Measurements from ENCODE around the gene TBC1D22A.

Gene TBC1D22A

GRCh38 chr22:47206164-47206563 lies 443.7 kb downstream of the TBC1D22A start:
- Histone ChIP-seq H3K9me3 (ENCODE audit: control insufficient read depth in 2 of 2, low read length in 2 of 2) (no peaks in the 10 kb centered on the region), H3K4me3 (ENCODE audit: low read length in 2 of 2) (no peak overlapping the region), H3K4me1 (ENCODE audit: control insufficient read depth, insufficient read depth, low read length) (no peaks in the 10 kb centered on the region), H3K27ac (ENCODE audit: low read length) (no peak overlapping the region), H3K36me3 (ENCODE audit: control insufficient read depth in 2 of 2, insufficient read depth in 2 of 2, low read length in 2 of 2) (no peaks in the 10 kb centered on the region), H3K27me3 (ENCODE audit: control insufficient read depth in 1 of 2, insufficient read depth in 2 of 2, low read length in 2 of 2) (no peaks in the 10 kb centered on the region), H3K9ac (ENCODE audit: low read length in 2 of 2) (no peak overlapping the region)

DNA sequence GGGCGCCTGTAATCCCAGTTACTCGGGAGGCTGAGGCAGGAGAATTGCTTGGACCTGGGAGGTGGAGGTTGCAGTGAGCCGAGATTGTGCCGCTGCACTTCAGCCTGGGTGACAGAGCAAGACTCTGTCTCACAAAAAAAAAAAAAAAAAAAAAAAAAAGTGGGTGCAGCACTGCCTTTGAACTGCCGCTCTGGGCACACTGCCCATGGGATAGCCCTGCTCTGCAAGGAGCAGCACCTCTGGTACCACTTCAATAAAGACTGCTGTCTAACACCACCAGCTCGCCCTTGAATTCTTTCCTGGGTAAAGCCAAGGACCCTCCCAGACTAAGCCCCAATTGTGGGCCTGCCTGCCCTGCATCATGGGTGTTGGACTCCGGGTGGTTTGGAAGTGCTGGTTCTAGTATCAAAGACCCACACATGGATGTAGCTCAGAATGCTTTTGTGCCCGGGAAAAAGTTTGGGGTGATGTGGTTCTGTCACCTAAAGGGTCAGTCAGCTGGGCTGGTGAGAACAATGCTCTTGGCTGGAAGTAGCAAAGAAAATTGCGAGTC lies 444.3 kb downstream of the TBC1D22A start:
- no peaks in the 10 kb centered on the region for H3K9me3 ChIP-seq (ENCODE audit: control insufficient read depth in 2 of 2, low read length in 2 of 2)
- H3K27ac ChIP-seq (ENCODE audit: low read length): no peak overlapping the region
- no peak overlapping the region for H3K4me3 ChIP-seq (ENCODE audit: low read length in 2 of 2)
- no peaks in the 10 kb centered on the region for H3K27me3 ChIP-seq (ENCODE audit: control insufficient read depth in 1 of 2, insufficient read depth in 2 of 2, low read length in 2 of 2)
- no peak overlapping the region for H3K9ac ChIP-seq (ENCODE audit: low read length in 2 of 2)
- H3K4me1 ChIP-seq (ENCODE audit: control insufficient read depth, insufficient read depth, low read length): no peaks in the 10 kb centered on the region
- H3K36me3 ChIP-seq (ENCODE audit: control insufficient read depth in 2 of 2, insufficient read depth in 2 of 2, low read length in 2 of 2): no peaks in the 10 kb centered on the region

DNA sequence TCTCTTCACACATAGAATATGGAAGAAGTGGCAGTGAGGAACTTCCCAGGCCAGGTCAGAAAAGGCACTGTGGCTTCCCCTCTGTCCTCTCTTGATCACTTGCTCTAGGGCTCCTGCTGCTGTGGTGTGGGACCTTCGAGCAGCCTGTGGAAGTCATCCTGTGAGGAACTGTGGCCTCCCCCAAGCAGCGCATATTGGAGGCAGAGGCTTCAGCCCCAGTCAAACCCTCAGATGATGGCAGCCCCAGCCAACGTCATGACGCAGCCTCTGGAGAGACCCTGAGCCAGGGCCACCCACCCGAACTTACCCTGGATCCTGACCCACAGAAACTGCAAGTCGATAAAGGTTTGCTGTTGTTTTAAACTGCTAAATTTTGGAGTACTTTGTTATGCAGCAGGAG lies 444.9 kb downstream of the TBC1D22A start:
- Histone ChIP-seq H3K36me3 (ENCODE audit: control insufficient read depth in 2 of 2, insufficient read depth in 2 of 2, low read length in 2 of 2) (no peaks in the 10 kb centered on the region), H3K27ac (ENCODE audit: low read length) (no peak overlapping the region), H3K4me1 (ENCODE audit: control insufficient read depth, insufficient read depth, low read length) (no peaks in the 10 kb centered on the region), H3K27me3 (ENCODE audit: control insufficient read depth in 1 of 2, insufficient read depth in 2 of 2, low read length in 2 of 2) (no peaks in the 10 kb centered on the region), H3K9me3 (ENCODE audit: control insufficient read depth in 2 of 2, low read length in 2 of 2) (no peaks in the 10 kb centered on the region), H3K4me3 (ENCODE audit: low read length in 2 of 2) (no peak overlapping the region), H3K9ac (ENCODE audit: low read length in 2 of 2) (no peak overlapping the region)

DNA sequence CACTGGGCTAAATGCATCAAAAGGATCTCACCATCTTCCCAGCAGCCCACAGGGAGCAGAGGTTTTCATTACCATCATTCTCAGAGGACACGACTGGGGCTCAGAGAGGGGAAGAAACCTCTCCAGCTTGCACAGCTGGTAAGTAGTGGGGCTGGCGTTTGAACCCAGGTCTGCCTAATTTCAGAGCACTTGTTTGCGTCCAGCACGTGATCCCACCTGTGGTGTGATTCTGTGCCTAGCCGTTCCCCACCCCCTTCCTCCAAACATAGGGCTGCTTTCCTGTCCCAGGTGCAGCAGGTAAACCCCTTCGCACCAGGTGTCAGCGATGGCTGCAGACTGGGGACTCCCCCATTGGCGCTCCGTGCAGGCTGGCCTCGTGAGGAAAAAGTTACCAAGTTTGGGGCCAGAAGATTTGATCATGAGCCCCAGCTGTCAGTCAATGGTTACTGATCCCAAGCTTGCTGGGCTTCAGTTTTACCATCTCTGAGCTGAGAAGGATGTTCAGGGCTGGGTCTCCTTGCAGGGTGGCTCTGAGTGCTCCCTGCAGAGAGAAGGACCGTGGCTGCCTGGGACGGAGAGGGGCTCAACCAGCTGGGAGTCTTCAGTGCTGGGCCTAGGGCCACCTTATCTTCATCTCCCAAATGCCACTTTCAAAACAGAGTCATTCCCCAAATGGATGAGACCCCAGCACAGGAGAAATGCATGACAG lies 445.6 kb downstream of the TBC1D22A start:
- no peak overlapping the region for H3K27ac ChIP-seq (ENCODE audit: low read length)
- H3K27me3 ChIP-seq (ENCODE audit: control insufficient read depth in 1 of 2, insufficient read depth in 2 of 2, low read length in 2 of 2): no peaks in the 10 kb centered on the region
- no peaks in the 10 kb centered on the region for H3K9me3 ChIP-seq (ENCODE audit: control insufficient read depth in 2 of 2, low read length in 2 of 2)
- no peaks in the 10 kb centered on the region for H3K4me1 ChIP-seq (ENCODE audit: control insufficient read depth, insufficient read depth, low read length)
- no peak overlapping the region for H3K9ac ChIP-seq (ENCODE audit: low read length in 2 of 2)
- no peak overlapping the region for H3K4me3 ChIP-seq (ENCODE audit: low read length in 2 of 2)
- H3K36me3 ChIP-seq (ENCODE audit: control insufficient read depth in 2 of 2, insufficient read depth in 2 of 2, low read length in 2 of 2): no peaks in the 10 kb centered on the region

DNA sequence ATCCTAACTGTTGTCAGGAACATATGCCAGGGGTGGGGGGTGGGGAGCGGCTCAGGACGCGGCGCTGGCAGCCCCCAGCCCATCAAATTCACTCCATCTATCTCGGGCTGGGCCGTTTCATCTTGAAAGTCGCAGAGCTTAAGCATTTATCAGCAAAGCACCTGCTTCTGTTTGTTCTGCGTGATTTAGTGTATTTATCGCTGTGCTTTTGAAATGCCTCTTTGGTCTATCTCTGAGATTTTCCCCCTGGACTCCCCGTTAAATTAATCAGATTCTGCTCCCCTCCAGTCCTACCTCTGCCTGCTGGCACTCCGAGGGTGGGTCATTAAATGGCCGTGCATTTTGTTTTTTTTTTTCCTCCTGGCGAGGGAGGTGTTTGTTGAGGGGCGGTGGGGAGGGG lies 446.2 kb downstream of the TBC1D22A start:
- H3K4me3 ChIP-seq (ENCODE audit: low read length in 2 of 2): no peak overlapping the region
- no peaks in the 10 kb centered on the region for H3K4me1 ChIP-seq (ENCODE audit: control insufficient read depth, insufficient read depth, low read length)
- no peaks in the 10 kb centered on the region for H3K9me3 ChIP-seq (ENCODE audit: control insufficient read depth in 2 of 2, low read length in 2 of 2)
- H3K27ac ChIP-seq (ENCODE audit: low read length): no peak overlapping the region
- no peaks in the 10 kb centered on the region for H3K36me3 ChIP-seq (ENCODE audit: control insufficient read depth in 2 of 2, insufficient read depth in 2 of 2, low read length in 2 of 2)
- H3K27me3 ChIP-seq (ENCODE audit: control insufficient read depth in 1 of 2, insufficient read depth in 2 of 2, low read length in 2 of 2): no peaks in the 10 kb centered on the region
- H3K9ac ChIP-seq (ENCODE audit: low read length in 2 of 2): no peak overlapping the region

DNA sequence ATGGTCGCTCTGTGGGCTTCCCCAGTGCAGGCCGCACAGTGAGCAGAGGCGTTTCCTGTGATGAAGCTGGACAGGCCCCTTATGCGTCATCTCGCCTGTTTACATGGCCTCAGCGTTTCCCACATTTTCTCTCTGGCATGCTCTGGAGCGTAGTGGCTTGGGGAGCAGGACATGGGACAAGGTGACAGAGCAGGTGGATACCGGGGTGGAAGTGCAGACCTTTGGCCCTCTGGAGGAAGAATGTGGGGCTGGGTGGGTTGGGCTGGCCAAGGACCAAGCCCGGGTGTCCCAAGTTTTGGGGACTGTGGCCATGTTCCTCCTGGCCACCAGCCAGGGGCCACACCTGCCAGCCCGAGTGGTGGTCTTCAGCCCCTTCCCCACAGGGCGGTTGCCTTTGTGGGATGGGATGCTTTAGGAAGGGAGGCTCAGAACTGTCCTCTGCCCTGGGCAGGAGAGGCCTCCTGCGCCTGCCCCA lies 446.6 kb downstream of the TBC1D22A start:
- H3K9me3 ChIP-seq (ENCODE audit: control insufficient read depth in 2 of 2, low read length in 2 of 2): no peaks in the 10 kb centered on the region
- no peaks in the 10 kb centered on the region for H3K36me3 ChIP-seq (ENCODE audit: control insufficient read depth in 2 of 2, insufficient read depth in 2 of 2, low read length in 2 of 2)
- H3K9ac ChIP-seq (ENCODE audit: low read length in 2 of 2): no peak overlapping the region
- H3K27me3 ChIP-seq (ENCODE audit: control insufficient read depth in 1 of 2, insufficient read depth in 2 of 2, low read length in 2 of 2): no peaks in the 10 kb centered on the region
- no peaks in the 10 kb centered on the region for H3K4me1 ChIP-seq (ENCODE audit: control insufficient read depth, insufficient read depth, low read length)
- no peak overlapping the region for H3K4me3 ChIP-seq (ENCODE audit: low read length in 2 of 2)
- H3K27ac ChIP-seq (ENCODE audit: low read length): no peak overlapping the region

DNA sequence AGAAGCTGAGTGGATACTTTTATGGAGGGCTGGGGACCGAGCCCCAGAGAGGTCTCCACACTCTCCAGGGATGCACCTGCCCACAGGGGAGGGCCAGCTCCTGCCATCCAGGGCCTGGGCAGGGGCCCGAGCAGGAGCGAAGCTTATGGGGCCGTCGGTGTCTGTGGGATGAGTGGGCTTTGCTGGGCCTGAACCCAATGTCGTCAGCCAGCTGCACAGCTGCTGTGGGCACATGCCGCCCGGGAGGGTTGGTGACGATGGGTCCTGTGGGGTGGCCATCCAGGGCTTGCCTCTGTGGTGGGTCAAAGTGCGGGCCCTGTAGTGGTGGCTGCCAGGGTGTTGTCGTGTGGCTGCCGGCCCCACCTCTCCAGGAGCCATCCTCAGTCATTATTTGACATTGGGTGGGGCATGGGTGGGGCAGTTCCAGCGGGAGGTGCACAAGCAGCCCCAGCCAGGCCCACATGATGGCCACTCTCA lies 447.1 kb downstream of the TBC1D22A start:
- Histone ChIP-seq H3K4me1 (ENCODE audit: control insufficient read depth, insufficient read depth, low read length) (no peaks in the 10 kb centered on the region), H3K27ac (ENCODE audit: low read length) (no peak overlapping the region), H3K9ac (ENCODE audit: low read length in 2 of 2) (no peak overlapping the region), H3K4me3 (ENCODE audit: low read length in 2 of 2) (no peak overlapping the region), H3K27me3 (ENCODE audit: control insufficient read depth in 1 of 2, insufficient read depth in 2 of 2, low read length in 2 of 2) (no peaks in the 10 kb centered on the region), H3K9me3 (ENCODE audit: control insufficient read depth in 2 of 2, low read length in 2 of 2) (no peaks in the 10 kb centered on the region), H3K36me3 (ENCODE audit: control insufficient read depth in 2 of 2, insufficient read depth in 2 of 2, low read length in 2 of 2) (no peaks in the 10 kb centered on the region)

GRCh38 chr22:47210112-47210657 lies 447.7 kb downstream of the TBC1D22A start:
- H3K27ac ChIP-seq (ENCODE audit: low read length): no peak overlapping the region
- no peaks in the 10 kb centered on the region for H3K4me1 ChIP-seq (ENCODE audit: control insufficient read depth, insufficient read depth, low read length)
- H3K4me3 ChIP-seq (ENCODE audit: low read length in 2 of 2): no peak overlapping the region
- H3K9ac ChIP-seq (ENCODE audit: low read length in 2 of 2): no peak overlapping the region
- H3K27me3 ChIP-seq (ENCODE audit: control insufficient read depth in 1 of 2, insufficient read depth in 2 of 2, low read length in 2 of 2): no peaks in the 10 kb centered on the region
- no peaks in the 10 kb centered on the region for H3K9me3 ChIP-seq (ENCODE audit: control insufficient read depth in 2 of 2, low read length in 2 of 2)
- no peaks in the 10 kb centered on the region for H3K36me3 ChIP-seq (ENCODE audit: control insufficient read depth in 2 of 2, insufficient read depth in 2 of 2, low read length in 2 of 2)

DNA sequence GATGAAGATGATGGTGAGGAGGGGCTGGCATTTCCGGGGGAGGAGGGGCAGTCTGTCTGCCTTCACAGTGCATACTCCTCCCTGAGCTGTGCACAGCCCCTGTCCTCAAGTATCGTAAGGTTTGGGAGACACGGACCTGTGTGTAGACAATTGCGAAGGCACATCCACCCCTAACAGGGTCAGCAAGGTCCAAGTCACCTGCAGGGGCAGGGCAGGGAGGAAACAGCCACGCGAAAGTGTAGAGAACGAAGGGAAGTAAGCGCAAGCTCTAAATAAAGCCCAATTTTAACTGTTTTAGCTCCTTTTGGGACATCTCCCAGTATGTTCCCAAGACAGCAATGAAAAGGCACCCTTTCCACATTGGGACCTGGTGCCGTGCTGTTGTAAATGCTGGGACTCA lies 448.2 kb downstream of the TBC1D22A start:
- Histone ChIP-seq H3K27ac (ENCODE audit: low read length) (no peak overlapping the region), H3K4me3 (ENCODE audit: low read length in 2 of 2) (no peak overlapping the region), H3K9me3 (ENCODE audit: control insufficient read depth in 2 of 2, low read length in 2 of 2) (no peaks in the 10 kb centered on the region), H3K36me3 (ENCODE audit: control insufficient read depth in 2 of 2, insufficient read depth in 2 of 2, low read length in 2 of 2) (no peaks in the 10 kb centered on the region), H3K4me1 (ENCODE audit: control insufficient read depth, insufficient read depth, low read length) (no peaks in the 10 kb centered on the region), H3K9ac (ENCODE audit: low read length in 2 of 2) (no peak overlapping the region), H3K27me3 (ENCODE audit: control insufficient read depth in 1 of 2, insufficient read depth in 2 of 2, low read length in 2 of 2) (no peaks in the 10 kb centered on the region)

- no peak overlapping the region for H3K4me3 ChIP-seq (ENCODE audit: low read length in 2 of 2)
- H3K4me1 ChIP-seq (ENCODE audit: control insufficient read depth, insufficient read depth, low read length): no peaks in the 10 kb centered on the region
- H3K9ac ChIP-seq (ENCODE audit: low read length in 2 of 2): no peak overlapping the region
- H3K27ac ChIP-seq (ENCODE audit: low read length): no peak overlapping the region
- no peaks in the 10 kb centered on the region for H3K36me3 ChIP-seq (ENCODE audit: control insufficient read depth in 2 of 2, insufficient read depth in 2 of 2, low read length in 2 of 2)
- H3K27me3 ChIP-seq (ENCODE audit: control insufficient read depth in 1 of 2, insufficient read depth in 2 of 2, low read length in 2 of 2): no peaks in the 10 kb centered on the region
- no peaks in the 10 kb centered on the region for H3K9me3 ChIP-seq (ENCODE audit: control insufficient read depth in 2 of 2, low read length in 2 of 2)
These were observed 451.3 kb downstream of the TBC1D22A start for GRCh38 chr22:47213571-47214230.
